Measurements from ENCODE around the gene KRTAP19-2.
"Not testable (repeated sequence)": the region's sequence is repeated elsewhere in the genome, so short reads cannot be mapped to it uniquely, and the experiment has no call there.

KRTAP19-2 gene

GRCh38 chr21:30487336-30487735 lies at the start of gene KRTAP19-2:
KRTAP19-2 (minus strand) TSS chr21:30487436; CDS start chr21:30487348, 88 bp downstream.
- no peak within 1 kb of the TSS for H3K4me3 ChIP-seq (ENCODE audit: low read depth in 1 of 5, low read length in 5 of 5)
- no peaks in the 10 kb centered on the region for H3K36me3 ChIP-seq (ENCODE audit: control insufficient read depth in 5 of 5, insufficient read depth in 5 of 5, low read length in 5 of 5)
- no peak within 1 kb of the TSS for H3K27ac ChIP-seq (ENCODE audit: low read depth, low read length)

GRCh38 chr21:30518876-30519275 lies 31.6 kb upstream of the KRTAP19-2 start:
- no peak overlapping the region for H3K9ac ChIP-seq (ENCODE audit: low read length in 5 of 5)
- H3K9me3 ChIP-seq (ENCODE audit: control insufficient read depth in 5 of 5, low read length in 5 of 5) = peaks cover 0 to 4% (median 0%) of the 10 kb centered on the region in 5 donors
- no peak overlapping the region for H3K4me3 ChIP-seq (ENCODE audit: low read depth in 1 of 5, low read length in 5 of 5)
- no peaks in the 10 kb centered on the region for H3K4me1 ChIP-seq (ENCODE audit: control insufficient read depth in 5 of 5, insufficient read depth in 5 of 5, low read length in 5 of 5)
- no peaks in the 10 kb centered on the region for H3K36me3 ChIP-seq (ENCODE audit: control insufficient read depth in 5 of 5, insufficient read depth in 5 of 5, low read length in 5 of 5)
- no peaks in the 10 kb centered on the region for H3K27me3 ChIP-seq (ENCODE audit: control insufficient read depth in 5 of 5, insufficient read depth in 4 of 5, low read length in 5 of 5)
- H3K27ac ChIP-seq (ENCODE audit: low read depth, low read length) = no peak overlapping the region

More at GRCh38 chr21:30487336-30487735, at the start of gene KRTAP19-2:
- no peaks in the 10 kb centered on the region for H3K27me3 ChIP-seq (ENCODE audit: control insufficient read depth in 5 of 5, insufficient read depth in 4 of 5, low read length in 5 of 5)
- peaks cover 0 to 4% (median 0%) of the 10 kb centered on the region in 5 donors for H3K9me3 ChIP-seq (ENCODE audit: control insufficient read depth in 5 of 5, low read length in 5 of 5)
- H3K9ac ChIP-seq (ENCODE audit: low read length in 5 of 5) = no peak within 1 kb of the TSS
- H3K4me1 ChIP-seq (ENCODE audit: control insufficient read depth in 5 of 5, insufficient read depth in 5 of 5, low read length in 5 of 5) = peaks cover 0 to 6% (median 0%) of the 10 kb centered on the region in 5 donors

- no peak overlapping the region for H3K4me3 ChIP-seq (ENCODE audit: low read depth in 1 of 5, low read length in 5 of 5)
- H3K9ac ChIP-seq (ENCODE audit: low read length in 5 of 5) = no peak overlapping the region
- no peaks in the 10 kb centered on the region for H3K27me3 ChIP-seq (ENCODE audit: control insufficient read depth in 5 of 5, insufficient read depth in 4 of 5, low read length in 5 of 5)
- no peak overlapping the region for H3K27ac ChIP-seq (ENCODE audit: low read depth, low read length)
- no peaks in the 10 kb centered on the region for H3K36me3 ChIP-seq (ENCODE audit: control insufficient read depth in 5 of 5, insufficient read depth in 5 of 5, low read length in 5 of 5)
- no peaks in the 10 kb centered on the region for H3K4me1 ChIP-seq (ENCODE audit: control insufficient read depth in 5 of 5, insufficient read depth in 5 of 5, low read length in 5 of 5)
- H3K9me3 ChIP-seq (ENCODE audit: control insufficient read depth in 5 of 5, low read length in 5 of 5) = no peaks in the 10 kb centered on the region
These were observed 28.4 kb upstream of the KRTAP19-2 start for GRCh38 chr21:30515681-30516080.

- not testable (repeated sequence) for H3K36me3 ChIP-seq (ENCODE audit: control insufficient read depth in 5 of 5, insufficient read depth in 5 of 5, low read length in 5 of 5); H3K4me1 ChIP-seq (ENCODE audit: control insufficient read depth in 5 of 5, insufficient read depth in 5 of 5, low read length in 5 of 5); H3K4me3 ChIP-seq (ENCODE audit: low read depth in 1 of 5, low read length in 5 of 5); H3K9me3 ChIP-seq (ENCODE audit: control insufficient read depth in 5 of 5, low read length in 5 of 5); H3K27me3 ChIP-seq (ENCODE audit: control insufficient read depth in 5 of 5, insufficient read depth in 4 of 5, low read length in 5 of 5); H3K27ac ChIP-seq (ENCODE audit: low read depth, low read length); H3K9ac ChIP-seq (ENCODE audit: low read length in 5 of 5)
These were observed 18.5 kb upstream of the KRTAP19-2 start for GRCh38 chr21:30505621-30506205.

- H3K36me3 ChIP-seq (ENCODE audit: control insufficient read depth in 5 of 5, insufficient read depth in 5 of 5, low read length in 5 of 5) = no peaks in the 10 kb centered on the region
- H3K27me3 ChIP-seq (ENCODE audit: control insufficient read depth in 5 of 5, insufficient read depth in 4 of 5, low read length in 5 of 5) = no peaks in the 10 kb centered on the region
- H3K9ac ChIP-seq (ENCODE audit: low read length in 5 of 5) = no peak within 1 kb of the TSS
- H3K4me3 ChIP-seq (ENCODE audit: low read depth in 1 of 5, low read length in 5 of 5) = no peak within 1 kb of the TSS
- H3K4me1 ChIP-seq (ENCODE audit: control insufficient read depth in 5 of 5, insufficient read depth in 5 of 5, low read length in 5 of 5) = no peaks in the 10 kb centered on the region
- H3K9me3 ChIP-seq (ENCODE audit: control insufficient read depth in 5 of 5, low read length in 5 of 5) = no peaks in the 10 kb centered on the region
- H3K27ac ChIP-seq (ENCODE audit: low read depth, low read length) = no peak within 1 kb of the TSS
These were observed 14.8 kb upstream of the KRTAP19-2 start, which contains the start of gene KRTAP19-5 for GRCh38 chr21:30502041-30502440. KRTAP19-5 (minus strand) TSS chr21:30502141; CDS start chr21:30502090, 51 bp downstream.

- H3K9me3 ChIP-seq (ENCODE audit: control insufficient read depth in 5 of 5, low read length in 5 of 5) = no peaks in the 10 kb centered on the region
- peaks cover 0 to under 1% (median 0%) of the 10 kb centered on the region in 5 donors for H3K4me1 ChIP-seq (ENCODE audit: control insufficient read depth in 5 of 5, insufficient read depth in 5 of 5, low read length in 5 of 5)
- H3K4me3 ChIP-seq (ENCODE audit: low read depth in 1 of 5, low read length in 5 of 5) = no peak within 1 kb of the TSS
- no peaks in the 10 kb centered on the region for H3K36me3 ChIP-seq (ENCODE audit: control insufficient read depth in 5 of 5, insufficient read depth in 5 of 5, low read length in 5 of 5)
- H3K27ac ChIP-seq (ENCODE audit: low read depth, low read length) = no peak within 1 kb of the TSS
- no peaks in the 10 kb centered on the region for H3K27me3 ChIP-seq (ENCODE audit: control insufficient read depth in 5 of 5, insufficient read depth in 4 of 5, low read length in 5 of 5)
- no peak within 1 kb of the TSS for H3K9ac ChIP-seq (ENCODE audit: low read length in 5 of 5)
These were observed 9.8 kb upstream of the KRTAP19-2 start, which contains the start of gene KRTAP19-4 for GRCh38 chr21:30497065-30497464. KRTAP19-4 (minus strand) TSS chr21:30497165; CDS start chr21:30497110, 55 bp downstream.

- Histone ChIP-seq H3K9ac (ENCODE audit: low read length in 5 of 5) (no peak within 1 kb of the TSS), H3K9me3 (ENCODE audit: control insufficient read depth in 5 of 5, low read length in 5 of 5) (peaks cover 0 to under 1% (median 0%) of the 10 kb centered on the region in 5 donors), H3K27me3 (ENCODE audit: control insufficient read depth in 5 of 5, insufficient read depth in 4 of 5, low read length in 5 of 5) (no peaks in the 10 kb centered on the region), H3K4me1 (ENCODE audit: control insufficient read depth in 5 of 5, insufficient read depth in 5 of 5, low read length in 5 of 5) (peaks cover 0 to 6% (median 0%) of the 10 kb centered on the region in 5 donors), H3K36me3 (ENCODE audit: control insufficient read depth in 5 of 5, insufficient read depth in 5 of 5, low read length in 5 of 5) (no peaks in the 10 kb centered on the region), H3K4me3 (ENCODE audit: low read depth in 1 of 5, low read length in 5 of 5) (no peak within 1 kb of the TSS), H3K27ac (ENCODE audit: low read depth, low read length) (no peak within 1 kb of the TSS)
These were observed 4.8 kb upstream of the KRTAP19-2 start, which contains the start of gene KRTAP19-3 for GRCh38 chr21:30491963-30492428. KRTAP19-3 (minus strand) TSS chr21:30492013; CDS start chr21:30491957, 56 bp downstream.

- no peaks in the 10 kb centered on the region for H3K4me1 ChIP-seq (ENCODE audit: control insufficient read depth in 5 of 5, insufficient read depth in 5 of 5, low read length in 5 of 5)
- H3K27ac ChIP-seq (ENCODE audit: low read depth, low read length) = no peak overlapping the region
- H3K9me3 ChIP-seq (ENCODE audit: control insufficient read depth in 5 of 5, low read length in 5 of 5) = peaks cover 0 to 4% (median 0%) of the 10 kb centered on the region in 5 donors
- H3K4me3 ChIP-seq (ENCODE audit: low read depth in 1 of 5, low read length in 5 of 5) = no peak overlapping the region
- no peaks in the 10 kb centered on the region for H3K36me3 ChIP-seq (ENCODE audit: control insufficient read depth in 5 of 5, insufficient read depth in 5 of 5, low read length in 5 of 5)
- no peak overlapping the region for H3K9ac ChIP-seq (ENCODE audit: low read length in 5 of 5)
- no peaks in the 10 kb centered on the region for H3K27me3 ChIP-seq (ENCODE audit: control insufficient read depth in 5 of 5, insufficient read depth in 4 of 5, low read length in 5 of 5)
These were observed 1.1 kb downstream of the KRTAP19-2 start for GRCh38 chr21:30486180-30486579.

GRCh38 chr21:30482130-30482529 lies 5.1 kb downstream of the KRTAP19-2 start:
- Histone ChIP-seq H3K27me3 (ENCODE audit: control insufficient read depth in 5 of 5, insufficient read depth in 4 of 5, low read length in 5 of 5) (no peaks in the 10 kb centered on the region), H3K9me3 (ENCODE audit: control insufficient read depth in 5 of 5, low read length in 5 of 5) (peaks cover 0 to 4% (median 0%) of the 10 kb centered on the region in 5 donors), H3K36me3 (ENCODE audit: control insufficient read depth in 5 of 5, insufficient read depth in 5 of 5, low read length in 5 of 5) (no peaks in the 10 kb centered on the region), H3K27ac (ENCODE audit: low read depth, low read length) (no peak overlapping the region), H3K4me1 (ENCODE audit: control insufficient read depth in 5 of 5, insufficient read depth in 5 of 5, low read length in 5 of 5) (no peaks in the 10 kb centered on the region), H3K9ac (ENCODE audit: low read length in 5 of 5) (no peak overlapping the region), H3K4me3 (ENCODE audit: low read depth in 1 of 5, low read length in 5 of 5) (no peak overlapping the region)

- no peaks in the 10 kb centered on the region for H3K27me3 ChIP-seq (ENCODE audit: control insufficient read depth in 5 of 5, insufficient read depth in 4 of 5, low read length in 5 of 5)
- H3K36me3 ChIP-seq (ENCODE audit: control insufficient read depth in 5 of 5, insufficient read depth in 5 of 5, low read length in 5 of 5) = no peaks in the 10 kb centered on the region
- H3K27ac ChIP-seq (ENCODE audit: low read depth, low read length) = no peak within 1 kb of the TSS
- H3K4me1 ChIP-seq (ENCODE audit: control insufficient read depth in 5 of 5, insufficient read depth in 5 of 5, low read length in 5 of 5) = no peaks in the 10 kb centered on the region
- no peak within 1 kb of the TSS for H3K4me3 ChIP-seq (ENCODE audit: low read depth in 1 of 5, low read length in 5 of 5)
- no peak within 1 kb of the TSS for H3K9ac ChIP-seq (ENCODE audit: low read length in 5 of 5)
- no peaks in the 10 kb centered on the region for H3K9me3 ChIP-seq (ENCODE audit: control insufficient read depth in 5 of 5, low read length in 5 of 5)
These were observed 7.1 kb downstream of the KRTAP19-2 start, which contains the start of gene KRTAP19-1 for GRCh38 chr21:30480145-30480544. KRTAP19-1 (minus strand) TSS chr21:30480367; CDS start chr21:30480317, 50 bp downstream.

Measured in subcutaneous abdominal adipose tissue (tissue), 5 donors.